ENCODE measurements around the gene MAGI2.
A peak's percentile ranks its signal among the peaks of the same experiment; 100 is the strongest.

MAGI2 gene

DNA sequence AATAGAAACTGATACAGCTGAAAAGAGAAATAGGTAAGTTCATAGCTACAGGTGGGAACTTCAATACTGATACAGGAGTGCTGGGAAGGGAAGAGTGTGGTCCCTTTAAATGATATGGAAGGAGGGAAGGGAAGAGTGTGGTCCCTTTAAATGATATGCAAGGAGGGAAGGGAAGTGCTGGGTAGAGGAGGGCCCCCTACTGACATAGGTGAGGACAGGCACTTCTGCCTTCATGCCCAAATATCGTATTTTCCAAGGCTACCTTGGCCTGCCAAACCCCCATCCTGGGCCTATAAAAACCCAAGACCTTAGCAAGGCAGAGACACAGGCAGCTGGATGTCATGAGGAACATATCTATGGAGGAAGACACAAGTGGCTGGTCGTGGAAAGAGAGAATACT lies 92.3 kb downstream of the MAGI2 start:
- DNase-seq, result peak; percentile 43

DNA sequence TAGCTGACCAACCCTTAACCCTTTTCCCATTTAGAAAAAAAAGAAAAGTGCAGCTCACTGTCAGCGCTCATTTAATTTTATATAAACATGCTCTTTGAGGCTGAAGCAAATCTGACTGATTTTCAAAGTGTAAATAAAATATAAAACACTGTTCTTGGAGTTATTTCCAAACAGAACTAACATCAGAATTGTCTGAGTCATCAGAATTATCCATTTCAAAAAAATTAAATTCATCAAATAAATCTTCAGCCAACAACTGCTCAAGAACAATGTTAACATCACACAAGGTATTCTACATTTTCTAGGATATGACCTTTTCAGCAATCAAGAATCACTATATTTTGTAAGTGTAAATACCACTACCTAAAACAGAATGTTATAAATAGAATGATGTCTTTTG lies 93.6 kb downstream of the MAGI2 start:
- no peak for DNase-seq

DNA sequence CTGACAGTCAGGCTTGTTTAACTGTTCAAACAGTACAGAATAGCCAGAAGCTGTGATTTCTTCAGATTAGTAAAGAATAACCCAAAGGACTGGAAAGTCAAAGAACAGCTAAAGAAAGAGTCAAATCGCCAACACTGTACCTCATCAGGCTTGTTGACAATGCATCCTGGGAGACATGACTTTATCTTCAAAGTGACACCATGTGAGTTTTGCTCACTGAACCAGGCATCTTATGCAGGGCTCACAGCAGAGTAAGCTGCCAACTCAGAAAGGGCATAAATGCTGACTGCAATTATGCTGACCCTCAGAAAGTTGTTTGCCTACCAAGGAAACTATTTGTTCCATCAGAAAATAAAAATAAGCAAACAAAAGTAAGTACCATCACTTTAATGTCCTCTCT lies 96.4 kb downstream of the MAGI2 start:
- no peak for DNase-seq

DNA sequence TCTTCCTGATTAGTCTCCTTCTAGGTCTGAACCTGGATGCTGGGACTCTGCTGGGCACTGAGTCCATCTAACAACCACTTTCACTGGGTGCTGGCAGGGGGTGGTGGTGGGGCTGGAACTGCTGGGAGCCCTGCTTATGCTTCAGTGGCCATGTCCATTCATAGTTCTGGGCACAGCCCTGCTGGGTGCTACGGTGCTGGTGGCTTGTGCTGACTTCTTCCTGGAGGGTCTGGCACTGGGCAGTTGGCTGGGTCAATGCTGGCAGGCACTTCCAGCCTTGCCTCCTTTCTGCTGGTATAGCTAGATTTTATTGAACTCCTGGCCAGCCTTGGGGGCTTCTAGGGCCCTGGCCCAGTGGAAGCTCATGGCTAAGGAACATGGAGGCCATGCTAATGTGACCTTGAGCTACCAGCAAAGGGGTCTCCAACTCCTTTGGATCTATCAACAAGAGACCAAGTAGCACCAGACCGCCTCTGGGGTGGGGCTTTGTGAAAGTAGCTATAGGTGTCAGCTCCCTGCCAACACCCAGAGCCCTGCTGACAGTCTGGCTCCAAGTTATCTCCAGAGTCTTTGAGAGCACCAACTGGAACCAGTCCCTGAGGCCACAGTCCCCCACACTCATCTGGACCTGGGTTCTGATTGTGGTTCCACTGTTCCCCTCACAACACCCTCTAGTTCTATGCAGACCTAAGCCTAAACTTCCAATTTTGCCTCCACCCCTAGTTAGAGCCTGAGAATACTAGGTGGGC lies 99.6 kb downstream of the MAGI2 start:
- no peak for DNase-seq

DNA sequence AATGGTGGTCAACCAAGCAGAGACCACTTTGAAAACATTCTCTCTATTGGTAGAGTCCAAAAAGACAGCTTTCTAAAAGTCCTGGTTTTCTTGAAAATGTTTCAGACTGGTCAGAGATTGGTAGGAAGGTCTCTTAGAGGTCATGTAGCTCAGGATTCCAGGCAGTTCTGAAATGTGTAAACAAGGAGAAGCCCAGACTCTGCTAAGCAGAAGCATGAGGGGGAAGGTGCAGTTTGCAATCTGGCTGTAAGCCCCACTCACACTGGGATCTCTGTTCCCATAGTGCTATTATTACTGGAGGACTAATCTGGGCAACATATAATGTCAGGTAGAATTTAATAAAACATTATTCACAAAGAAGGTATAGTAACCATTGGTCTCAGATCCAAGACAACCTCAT lies 101.1 kb downstream of the MAGI2 start:
- DNase-seq, result no peak

DNA sequence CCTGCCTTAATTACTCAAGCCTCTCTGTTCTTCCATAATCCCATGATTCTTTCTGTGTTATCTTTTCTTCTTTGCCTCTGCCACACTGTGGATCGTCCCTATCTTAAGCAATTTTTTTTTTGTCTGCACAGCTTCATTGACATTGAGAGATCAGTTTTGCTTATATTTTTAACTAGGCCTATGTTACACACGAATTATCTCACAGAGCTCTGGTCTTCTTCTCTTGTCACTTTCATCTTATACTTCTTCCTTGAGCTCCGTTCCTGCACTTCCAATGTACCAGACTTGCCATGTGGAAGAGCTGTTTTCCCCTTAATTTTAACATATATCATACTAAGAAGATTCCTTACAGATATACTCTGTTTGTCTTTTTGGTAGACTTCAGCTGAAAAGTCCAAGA lies 106.1 kb downstream of the MAGI2 start:
- no peak for DNase-seq

DNA sequence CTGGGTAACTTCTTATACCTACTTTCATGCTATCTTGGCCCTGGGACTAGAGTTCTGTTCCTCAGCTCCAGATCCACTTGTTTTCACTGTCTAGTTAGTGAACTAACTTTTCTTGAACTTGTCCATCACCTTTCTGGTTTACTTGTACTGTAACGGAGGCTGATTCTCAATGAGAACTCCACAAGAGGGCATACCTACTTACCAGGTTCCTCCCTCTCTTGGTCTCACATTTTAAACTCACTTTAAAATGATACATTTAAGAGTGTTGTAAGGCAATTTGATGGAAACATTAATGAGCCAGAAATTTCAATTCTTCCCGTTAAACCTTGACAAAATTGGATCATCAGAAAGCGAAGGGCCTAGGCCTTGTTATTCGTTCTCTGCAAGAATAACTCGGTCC lies 111.6 kb downstream of the MAGI2 start:
- DNase-seq, result peak; percentile 11

DNA sequence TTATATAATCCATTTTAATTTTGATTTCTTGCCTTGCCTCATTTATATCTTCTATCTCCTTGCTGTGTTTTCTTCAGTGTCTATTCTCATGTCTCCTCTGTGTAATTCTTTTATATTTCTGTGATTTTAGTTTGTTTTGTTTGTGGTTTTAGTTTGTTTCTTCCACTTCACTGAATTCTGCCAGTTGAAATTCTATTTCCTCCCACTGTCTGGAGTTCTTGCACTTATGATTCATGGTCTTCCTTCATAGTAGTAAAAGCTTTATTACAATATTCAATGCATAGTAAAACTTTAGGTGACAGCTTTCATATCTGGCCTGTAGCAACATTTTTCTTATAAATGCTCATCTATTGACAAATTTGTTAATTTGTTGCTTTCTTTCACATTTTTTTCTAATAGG lies 113.3 kb downstream of the MAGI2 start:
- DNase-seq, result no peak

DNA sequence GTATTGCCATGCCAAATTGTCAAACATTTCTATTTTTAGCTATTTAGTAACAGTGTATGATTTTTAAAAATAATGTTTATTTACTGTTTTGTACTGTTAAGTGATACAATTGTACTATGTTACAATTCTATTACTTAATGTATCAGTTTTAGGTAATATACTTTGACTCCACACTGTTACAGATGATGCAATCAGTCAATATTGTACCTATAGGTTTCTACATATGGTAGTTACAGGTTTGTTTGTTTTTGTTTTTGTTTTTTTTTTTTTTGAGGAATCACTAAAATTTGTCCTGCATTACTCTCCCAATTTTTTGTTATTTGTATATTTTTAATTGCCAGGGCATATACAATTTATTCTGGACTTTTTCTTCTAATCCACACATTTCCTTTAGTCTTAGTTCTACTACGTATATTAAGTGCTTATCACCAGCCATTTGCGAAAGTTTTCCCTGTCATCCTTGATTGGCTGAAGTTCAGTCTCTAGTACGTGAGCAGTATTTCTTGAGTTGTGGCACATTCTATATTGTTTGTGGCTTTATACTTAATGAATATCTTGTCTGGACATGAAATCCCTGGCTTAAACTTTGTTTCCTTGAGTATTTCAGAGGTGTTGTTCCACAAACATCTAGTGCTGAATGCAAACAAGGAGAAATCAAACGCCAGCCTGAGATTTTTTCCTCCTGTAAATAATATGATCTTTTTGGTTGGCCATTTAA lies 114.1 kb downstream of the MAGI2 start:
- DNase-seq, result no peak

DNA sequence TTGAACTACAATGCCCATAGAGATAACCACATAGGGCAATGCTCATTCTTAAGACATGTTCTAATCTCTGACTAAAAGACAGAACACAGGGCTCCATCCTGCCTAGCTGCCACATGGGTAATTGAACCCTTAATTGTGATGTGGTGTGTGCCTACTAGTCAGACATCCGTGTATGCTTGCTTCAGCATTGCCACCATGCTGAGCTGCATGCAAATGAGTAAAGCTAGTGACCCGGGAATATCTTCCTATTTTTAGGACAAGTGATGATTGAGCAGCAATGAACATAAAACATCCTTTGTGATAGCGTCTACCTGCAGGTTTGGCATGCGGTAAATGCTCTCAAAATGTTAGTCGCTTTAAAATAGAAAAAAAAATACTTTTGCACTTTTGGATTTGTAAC lies 115.8 kb downstream of the MAGI2 start:
- no peak for DNase-seq

DNA sequence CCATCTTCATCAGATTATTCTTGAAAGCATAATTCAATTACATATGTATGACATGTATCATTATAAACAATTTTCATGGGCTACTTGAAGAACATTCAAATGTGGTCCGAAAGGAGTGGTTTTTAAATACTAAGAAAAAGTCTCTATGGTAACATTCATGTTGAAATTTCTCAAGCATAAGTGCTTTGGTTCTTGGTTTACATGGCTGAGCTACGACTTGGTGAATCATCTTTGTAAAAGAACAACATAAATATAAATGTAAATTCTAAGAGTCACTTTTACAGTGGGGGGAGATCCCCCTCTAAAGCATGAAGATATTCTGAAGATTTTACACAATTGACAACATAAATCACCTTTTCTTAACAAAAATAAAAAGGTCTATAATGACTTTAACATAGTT lies 118.6 kb downstream of the MAGI2 start:
- no peak for DNase-seq

DNA sequence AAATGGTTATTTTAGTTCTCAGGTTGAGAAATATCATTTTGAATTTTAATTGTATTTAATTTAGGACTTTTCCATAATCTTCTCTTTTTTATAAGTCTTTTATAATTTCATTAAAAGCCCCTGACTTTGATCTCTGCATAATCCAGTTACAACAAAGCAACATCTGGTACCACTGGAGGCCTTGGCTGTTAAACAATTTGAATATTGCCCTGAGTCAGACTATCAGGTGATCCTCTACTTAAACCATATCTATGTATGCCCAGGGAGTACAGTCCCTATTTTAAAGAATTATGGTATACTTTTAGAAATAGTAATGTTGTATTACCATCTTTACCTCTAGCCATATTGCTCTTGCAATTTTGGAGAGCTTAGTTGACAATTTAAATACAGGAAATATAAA lies 119.1 kb downstream of the MAGI2 start:
- peak; percentile 46 for DNase-seq

DNA sequence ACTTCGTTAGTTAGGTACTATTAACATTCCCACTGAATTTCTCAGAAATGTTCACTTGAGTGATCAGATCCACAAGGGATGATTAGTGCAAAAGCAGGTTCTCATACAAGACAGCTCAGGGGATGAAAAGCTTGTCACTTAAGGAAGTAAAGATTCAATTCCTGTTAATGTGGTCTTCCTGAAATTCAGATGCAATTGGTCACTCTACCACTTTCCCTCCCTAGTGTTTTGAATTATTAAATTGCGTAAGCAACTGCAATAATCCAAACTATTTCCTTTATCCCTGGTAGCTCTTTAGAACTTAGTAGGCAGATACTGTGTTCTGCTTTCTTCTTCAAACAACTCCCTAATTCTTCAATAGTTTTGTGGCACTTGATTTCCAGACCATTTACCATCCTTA lies 121.4 kb downstream of the MAGI2 start:
- no peak for DNase-seq

DNA sequence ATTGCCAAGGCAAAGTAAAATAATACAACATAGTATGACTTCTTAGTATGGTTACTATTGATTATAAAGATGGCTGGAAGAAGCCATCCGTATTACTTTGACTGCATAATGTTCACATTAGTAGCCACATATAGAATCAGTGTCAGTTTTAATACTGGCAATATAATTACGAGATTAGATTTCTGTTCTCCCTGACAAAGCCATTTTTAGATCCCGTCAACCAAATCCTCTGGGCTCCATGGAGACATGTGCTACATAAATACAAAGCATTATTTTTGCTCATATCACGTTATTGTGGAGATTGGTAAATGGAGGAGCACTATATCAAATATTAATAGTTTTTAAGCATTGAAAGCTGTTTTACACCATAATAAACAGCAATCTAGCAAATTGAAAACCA lies 124.0 kb downstream of the MAGI2 start:
- no peak for DNase-seq

DNA sequence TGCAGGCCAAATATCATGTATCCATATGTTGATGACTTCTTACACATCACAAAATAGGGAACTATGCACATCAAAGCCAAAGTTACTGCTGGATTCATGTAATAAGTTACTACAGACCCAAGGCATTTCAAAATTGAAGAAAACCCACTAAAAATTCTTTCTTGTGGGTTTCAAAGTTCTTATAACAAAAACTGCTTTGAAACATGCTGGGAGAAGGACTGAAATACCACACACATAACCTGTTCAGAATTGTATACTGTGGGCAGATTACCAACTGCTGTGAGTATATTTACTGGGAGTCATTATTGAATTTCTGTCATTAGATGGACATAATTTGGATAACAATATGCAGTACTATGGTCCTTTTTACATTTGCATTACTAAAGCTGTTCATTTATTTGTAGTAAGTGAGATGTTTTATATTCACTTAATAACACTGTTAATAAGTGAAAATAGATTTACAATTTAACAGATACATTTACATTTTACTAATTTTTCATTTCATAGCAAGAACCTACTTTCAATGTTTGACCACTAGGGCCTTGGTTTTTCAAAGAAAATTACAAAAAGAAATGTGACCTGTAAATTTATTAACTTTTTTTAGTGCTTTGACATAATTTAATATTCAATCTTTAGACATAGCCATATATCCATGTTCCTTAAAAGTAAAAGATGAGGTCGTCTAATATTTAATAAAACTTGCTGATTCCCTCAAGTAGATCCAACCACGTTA lies 132.6 kb downstream of the MAGI2 start:
- DNase-seq, result no peak

DNA sequence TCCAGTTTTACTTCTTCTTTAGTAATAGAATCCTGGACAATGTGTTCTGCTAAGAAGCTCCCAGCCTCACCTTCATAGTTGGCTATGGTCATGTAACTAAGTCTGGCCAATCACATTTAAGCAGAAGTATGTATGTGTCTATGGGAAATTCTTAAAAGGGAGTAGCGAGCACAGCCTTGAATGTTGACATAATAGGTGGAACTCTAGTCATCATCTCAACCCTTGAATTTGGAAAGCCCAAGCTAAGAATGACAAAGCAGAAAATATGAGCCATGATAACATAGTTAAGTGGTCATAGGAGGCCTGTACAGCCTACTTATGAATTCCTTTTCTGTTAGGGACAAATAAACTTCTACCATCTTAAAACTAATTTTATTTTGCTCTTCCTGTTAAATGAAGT lies 134.1 kb downstream of the MAGI2 start:
- peak; percentile 56 for DNase-seq

DNA sequence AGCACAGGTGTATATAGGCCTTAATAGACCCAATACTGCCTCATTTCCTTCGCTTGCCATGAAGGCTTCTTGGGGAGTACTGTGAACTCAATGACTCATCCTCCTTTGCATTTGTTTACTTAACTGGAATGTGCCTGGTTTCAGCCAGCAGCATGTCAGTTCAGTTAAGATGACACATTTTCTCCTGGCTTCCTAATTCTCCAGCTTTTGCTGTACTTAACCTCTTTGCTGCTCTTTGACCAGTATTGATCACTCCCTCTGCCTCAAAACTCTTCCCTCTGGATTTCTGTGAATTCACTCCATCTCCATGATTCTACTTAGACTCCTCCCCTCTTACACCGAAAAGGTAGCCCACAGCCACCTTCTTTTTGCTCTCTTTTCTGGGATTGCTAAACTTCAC lies 135.7 kb downstream of the MAGI2 start:
- DNase-seq, result peak; percentile 97

DNA sequence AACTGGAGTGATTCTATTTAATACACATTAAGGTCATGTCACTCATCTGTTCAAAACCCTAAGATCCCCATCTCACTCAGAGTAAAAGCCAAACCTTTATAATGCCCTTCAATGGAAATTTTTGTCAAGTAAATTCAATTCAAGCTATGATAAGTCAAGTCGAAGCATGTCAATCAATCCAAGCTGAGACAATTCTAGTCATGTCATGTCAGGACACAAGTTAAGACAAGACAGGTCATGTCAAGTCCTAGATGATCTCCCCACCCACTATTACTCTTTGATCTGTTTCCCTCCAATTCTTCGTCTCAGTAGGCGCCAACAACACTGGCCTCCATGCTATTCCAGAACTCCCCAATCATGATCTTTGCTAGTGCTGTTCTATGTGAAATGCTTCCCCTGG lies 141.4 kb downstream of the MAGI2 start:
- no peak for DNase-seq

DNA sequence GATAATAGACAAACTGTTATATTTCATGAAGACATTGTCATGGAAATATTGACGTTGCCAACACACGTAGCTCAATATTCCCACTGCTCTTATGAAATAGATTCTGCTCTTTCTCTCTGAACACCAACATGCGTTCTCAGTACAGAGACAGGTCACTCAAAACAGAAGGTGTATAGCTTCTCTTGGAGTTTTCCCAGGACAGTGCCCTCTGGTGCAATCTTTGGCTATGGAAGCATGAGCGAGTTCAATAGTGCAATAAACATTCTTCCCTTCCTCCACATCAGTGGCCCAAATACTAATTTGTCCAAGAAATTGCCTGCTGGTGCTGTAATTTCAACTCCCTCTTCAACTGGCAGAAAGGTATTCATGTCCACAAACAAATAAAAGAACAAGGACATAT lies 145.3 kb downstream of the MAGI2 start:
- peak; percentile 34 for DNase-seq

DNA sequence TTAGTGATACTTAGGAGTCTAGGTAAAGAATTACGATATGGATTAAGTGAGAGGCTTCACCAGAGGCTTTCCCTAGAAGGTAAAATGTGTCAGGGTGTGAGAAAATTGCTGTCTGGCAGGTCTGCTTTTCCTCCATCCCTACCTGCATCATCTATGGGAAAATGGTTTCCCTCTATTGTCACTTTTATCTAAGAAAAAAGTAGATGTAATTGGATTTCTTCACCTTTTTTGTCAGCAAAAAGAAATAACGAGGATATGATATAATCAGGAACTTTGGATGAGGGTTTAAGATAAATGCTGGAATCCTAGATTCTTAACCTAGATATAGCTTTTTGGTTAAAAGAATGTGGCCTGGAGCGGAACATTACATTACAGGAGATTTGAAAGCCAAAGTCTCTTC lies 146.1 kb downstream of the MAGI2 start:
- DNase-seq, result no peak

DNA sequence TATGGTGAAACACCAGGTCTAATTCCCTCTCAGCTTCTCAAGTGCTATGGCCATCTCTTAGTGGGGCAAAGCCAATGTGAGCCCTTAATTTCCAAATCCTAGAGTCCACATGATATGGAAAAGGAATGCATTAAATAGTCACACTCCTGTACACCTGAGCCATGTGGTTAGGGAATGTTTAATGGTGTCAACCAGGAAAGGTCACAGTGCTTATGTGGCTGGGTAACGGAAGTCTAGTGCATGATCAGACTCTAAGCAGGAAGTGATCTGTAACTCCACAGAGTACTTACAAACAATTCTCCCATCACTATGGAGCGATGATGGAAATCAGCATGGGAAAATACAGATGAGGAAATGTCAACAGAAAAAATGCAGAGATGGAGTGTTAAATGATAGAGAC lies 148.8 kb downstream of the MAGI2 start:
- peak; percentile 80 for DNase-seq

DNA sequence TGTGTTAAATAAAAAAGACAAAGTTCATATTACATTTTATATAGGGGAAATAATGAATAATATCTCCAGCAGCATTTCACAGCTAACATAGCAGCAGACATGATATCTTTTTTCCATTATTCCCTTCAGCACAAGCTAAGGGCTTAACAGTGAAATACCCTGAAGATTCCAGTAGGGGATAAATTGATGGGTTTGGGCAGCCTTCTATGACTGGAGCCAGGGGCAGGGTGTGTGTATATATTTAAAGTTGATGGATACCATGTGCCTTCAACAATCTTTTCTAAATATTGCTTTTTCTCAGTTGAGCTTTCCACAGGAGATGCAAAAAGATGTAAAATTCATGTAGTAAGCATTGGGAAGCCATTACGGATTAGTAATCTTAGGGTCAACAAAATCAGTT lies 151.2 kb downstream of the MAGI2 start:
- no peak for DNase-seq

DNA sequence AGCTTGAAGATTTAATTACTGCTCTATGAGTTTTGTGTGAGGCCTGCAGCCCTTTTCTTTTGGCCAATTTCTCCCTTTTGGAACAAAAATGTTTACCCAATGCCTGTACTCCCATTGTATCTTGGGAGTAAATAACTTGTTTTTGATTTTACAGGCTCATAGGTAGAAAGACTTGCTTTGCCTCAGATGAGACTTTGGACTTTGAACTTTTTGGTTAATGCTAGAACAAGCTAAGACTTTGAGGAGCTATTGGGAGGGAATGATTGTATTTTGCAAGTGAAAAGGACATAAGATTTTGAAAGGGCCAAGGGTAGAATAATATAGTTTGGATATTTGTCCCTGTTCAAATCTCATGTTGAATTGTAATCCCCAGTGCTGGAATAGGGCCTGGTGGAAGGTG lies 152.0 kb downstream of the MAGI2 start:
- no peak for DNase-seq

DNA sequence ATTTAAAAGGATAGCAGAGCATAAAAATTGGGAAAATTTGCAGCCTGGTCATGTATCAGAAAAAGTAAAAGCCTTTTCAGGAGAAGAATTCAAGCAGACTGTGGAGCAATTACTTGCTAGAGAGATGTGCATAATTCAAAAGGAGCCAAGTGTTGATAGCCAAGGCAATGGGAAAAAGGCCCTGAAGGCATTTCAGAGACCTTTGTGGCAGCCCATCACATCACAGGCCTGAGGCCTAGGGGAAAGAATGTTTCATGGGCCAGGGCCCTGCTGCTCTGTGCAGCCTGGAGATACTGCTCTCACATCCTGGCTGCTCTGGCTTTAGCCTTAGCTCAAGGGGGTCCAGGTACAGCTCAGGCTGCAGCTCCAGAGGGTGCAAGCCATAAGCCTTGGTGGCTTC lies 152.9 kb downstream of the MAGI2 start:
- no peak for DNase-seq
